Uterus (tissue), 4 donors: Measurements from ENCODE around the gene VSNL1. TPM values are rescaled to one million over a fixed set of nuclear protein-coding genes. Genes with fewer than 3 reads are reported as not detected.

Experiments
- DNase-seq, 2 donors: peaks; one replicate each; pipeline ENCODE4 v3.0.0-alpha.2; 2019 to 2020
- H3K27ac ChIP-seq, 2 donors: fragments of 200-600 bp; sonication (generic); 1 replicate in 1 of 2; 2 replicates in 1 of 2; pipeline ENCODE4 v1.5.1; 2016 to 2018
- H3K27me3 ChIP-seq, 2 donors: fragments of 200-600 bp; sonication (generic); one replicate each; pipeline ENCODE4 v1.5.1; 2018 to 2019; ENCODE audit warnings: control low read depth in 1 of 2
- H3K36me3 ChIP-seq, 2 donors: fragments of 200-600 bp; sonication (generic); one replicate each; pipeline ENCODE4 v1.5.1; 2019; ENCODE audit warnings: control low read depth in 1 of 2
- H3K4me1 ChIP-seq, 2 donors: fragments of 200-600 bp; sonication (generic); one replicate each; pipeline ENCODE4 v1.5.1; 2018 to 2019; ENCODE audit warnings: control low read depth in 1 of 2
- H3K4me3 ChIP-seq, 2 donors: fragments of 200-600 bp; sonication (generic); 1 replicate in 1 of 2; 2 replicates in 1 of 2; pipeline ENCODE4 v1.5.1; 2018 to 2019; ENCODE audit warnings: mild to moderate bottlenecking in 1 of 2
- H3K9me3 ChIP-seq, 2 donors: fragments of 200-600 bp; sonication (generic); one replicate each; pipeline ENCODE4 v1.5.1; 2019; ENCODE audit warnings: control low read depth in 1 of 2
- POLR2A ChIP-seq, 2 donors: fragments of 450-650 bp; IDR thresholded peaks; one replicate each; pipeline ENCODE4 v1.6.1; 2016; ENCODE audit warnings: antibody characterized with exemption in 2 of 2, mild to moderate bottlenecking in 1 of 2, moderate library complexity in 1 of 2
- intact Hi-C: fragments of 100-400 bp; cut with DNase I; formaldehyde crosslinking; loops from one replicate; pipeline ENCODE4 v1.15.1; 2023; ENCODE audit warnings: low total_unique reads
- total RNA-seq, 4 donors: library from RNA; depleted of rRNA in 3 of 4; stranded (reverse); fragments of >200 nt in 3 of 4; gene quantifications; one replicate each; pipeline versions ENCODE4 v1.1.0 to v1.2.4, GENCODE V29; 2014 to 2023
- TF ChIP-seq, protein P1 (sequence below), 4 experiments: fragments of 200-600 bp in 2 of 4; fragments of 450-650 bp in 2 of 4; sonication (generic) in 2 of 4; IDR thresholded peaks; one replicate each; pipeline ENCODE4 v1.5.1; 2016 to 2019; ENCODE audit warnings: antibody characterized with exemption in 4 of 4, mild to moderate bottlenecking in 2 of 4, moderate library complexity in 1 of 4
- donor health status: DM: yes; HTN: yes; CAD: no.

Gene VSNL1
- total RNA-seq, 4 donors from 2014 or later = 0.29 to 1.8 (median 0.61) TPM; not detected in 1

DNA sequence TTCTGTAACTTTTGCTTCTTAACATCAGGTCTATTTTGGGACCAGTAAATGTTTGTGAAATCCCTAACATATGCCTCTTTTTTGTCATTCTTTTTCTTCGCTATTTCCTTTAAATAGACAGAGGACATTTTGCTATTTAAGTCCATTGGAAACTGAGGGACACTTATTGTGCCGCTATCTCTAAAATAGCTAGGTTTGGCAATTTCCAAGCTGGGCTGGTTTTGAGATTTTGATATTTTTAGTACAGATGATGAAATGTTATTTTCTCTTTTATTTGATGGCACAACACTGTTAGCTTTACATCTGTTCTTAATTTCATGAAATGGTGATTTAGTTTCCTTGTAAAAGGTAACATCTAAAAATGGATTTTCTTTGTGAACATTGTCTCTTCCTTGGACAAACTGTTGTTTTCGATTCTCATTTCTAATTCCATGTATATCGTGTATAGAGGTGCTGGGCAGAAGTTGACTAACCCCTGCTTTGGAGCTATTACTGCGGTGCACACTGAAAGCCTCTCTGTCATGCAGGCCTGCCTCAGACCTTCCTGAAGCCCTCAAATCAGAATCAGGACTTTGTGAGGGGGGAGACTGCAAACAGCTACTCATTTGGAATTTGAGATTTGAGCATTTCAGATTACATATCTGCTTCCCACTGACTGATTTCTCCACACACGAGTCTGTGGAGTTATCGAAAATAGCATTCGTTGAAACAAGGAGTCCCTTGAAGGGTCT, 22.9 kb upstream of the VSNL1 start:
- H3K27ac ChIP-seq = peak overlapping the region; percentile 56 to 82
- intact Hi-C loops = no loop called here
- H3K4me1 ChIP-seq = no peaks in the 10 kb centered on the region
- no peak for DNase-seq
- no peaks in the 10 kb centered on the region for H3K27me3 ChIP-seq
- H3K36me3 ChIP-seq = no peaks in the 10 kb centered on the region
- H3K9me3 ChIP-seq = no peaks in the 10 kb centered on the region
- peak overlapping the region; percentile 28 to 44 for H3K4me3 ChIP-seq
- TF ChIP-seq, protein P1, sequence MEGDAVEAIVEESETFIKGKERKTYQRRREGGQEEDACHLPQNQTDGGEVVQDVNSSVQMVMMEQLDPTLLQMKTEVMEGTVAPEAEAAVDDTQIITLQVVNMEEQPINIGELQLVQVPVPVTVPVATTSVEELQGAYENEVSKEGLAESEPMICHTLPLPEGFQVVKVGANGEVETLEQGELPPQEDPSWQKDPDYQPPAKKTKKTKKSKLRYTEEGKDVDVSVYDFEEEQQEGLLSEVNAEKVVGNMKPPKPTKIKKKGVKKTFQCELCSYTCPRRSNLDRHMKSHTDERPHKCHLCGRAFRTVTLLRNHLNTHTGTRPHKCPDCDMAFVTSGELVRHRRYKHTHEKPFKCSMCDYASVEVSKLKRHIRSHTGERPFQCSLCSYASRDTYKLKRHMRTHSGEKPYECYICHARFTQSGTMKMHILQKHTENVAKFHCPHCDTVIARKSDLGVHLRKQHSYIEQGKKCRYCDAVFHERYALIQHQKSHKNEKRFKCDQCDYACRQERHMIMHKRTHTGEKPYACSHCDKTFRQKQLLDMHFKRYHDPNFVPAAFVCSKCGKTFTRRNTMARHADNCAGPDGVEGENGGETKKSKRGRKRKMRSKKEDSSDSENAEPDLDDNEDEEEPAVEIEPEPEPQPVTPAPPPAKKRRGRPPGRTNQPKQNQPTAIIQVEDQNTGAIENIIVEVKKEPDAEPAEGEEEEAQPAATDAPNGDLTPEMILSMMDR (IDR thresholded peaks at IDR 0.05) = no peak
- TF ChIP-seq POLR2A (IDR thresholded peaks at IDR 0.05) = no peak

DNA sequence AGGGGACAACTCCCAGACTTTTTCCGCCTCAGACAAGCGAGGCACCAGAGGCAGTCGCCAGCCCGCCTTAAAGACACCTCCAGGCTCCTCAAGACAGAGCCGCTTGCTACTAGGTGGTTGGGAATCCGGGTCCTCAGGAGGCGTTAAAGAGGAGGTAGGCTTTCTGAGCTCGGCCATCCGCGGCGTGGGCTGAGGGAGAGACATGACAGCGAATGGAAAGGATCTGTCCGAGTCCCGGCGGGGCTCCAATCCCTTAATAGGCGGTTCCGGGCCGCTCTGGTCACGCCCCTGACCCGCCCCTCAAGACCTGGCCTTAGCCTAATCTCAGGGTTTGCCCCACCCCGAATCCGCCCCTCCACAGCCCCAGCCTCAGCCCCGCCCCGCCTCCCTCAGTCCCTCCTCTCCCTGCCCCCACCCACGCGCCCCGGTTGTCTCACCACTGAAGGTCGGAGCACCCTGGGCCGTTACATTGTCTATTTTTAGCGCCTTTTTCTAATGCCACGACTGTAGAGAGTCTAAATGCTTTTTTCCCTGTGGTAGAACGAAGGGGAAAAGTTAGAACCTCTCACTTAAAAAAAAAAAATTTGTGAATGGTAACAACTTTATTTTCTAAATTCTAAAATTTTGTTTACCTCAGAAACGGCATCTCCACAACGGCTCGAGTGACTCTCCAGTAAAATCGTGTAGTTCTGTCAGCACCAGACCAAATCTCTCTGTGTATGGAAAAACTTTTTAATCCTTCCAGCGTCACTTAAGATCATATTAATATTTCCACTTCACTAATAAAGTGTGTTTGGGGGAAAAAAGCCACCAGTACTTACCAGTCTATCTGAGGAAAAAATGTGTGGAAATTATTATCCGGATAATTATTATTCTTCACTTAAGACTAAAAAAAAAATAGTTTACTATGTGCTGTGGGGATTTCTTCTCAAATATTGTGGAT, 22.0 kb upstream of the VSNL1 start, which contains the start of gene RAD51AP2:
Gene RAD51AP2 (minus strand): TSS at position 229 of the 943 bp plus-strand sequence. CDS start 25 bp downstream, at position 204.
- Histone ChIP-seq H3K36me3 (no peaks in the 10 kb centered on the region), H3K9me3 (no peaks in the 10 kb centered on the region), H3K27ac (peak within 1 kb of the TSS; percentile 74 to 82), H3K4me3 (peak within 1 kb of the TSS; percentile 28 to 44), H3K27me3 (no peaks in the 10 kb centered on the region), H3K4me1 (no peaks in the 10 kb centered on the region)
- TF ChIP-seq POLR2A (IDR thresholded peaks at IDR 0.05) = no peak
- TF ChIP-seq, protein P1 (IDR thresholded peaks at IDR 0.05) = no peak
- intact Hi-C loops = no loop called here
- peak; percentile 90 to 91 for DNase-seq

DNA sequence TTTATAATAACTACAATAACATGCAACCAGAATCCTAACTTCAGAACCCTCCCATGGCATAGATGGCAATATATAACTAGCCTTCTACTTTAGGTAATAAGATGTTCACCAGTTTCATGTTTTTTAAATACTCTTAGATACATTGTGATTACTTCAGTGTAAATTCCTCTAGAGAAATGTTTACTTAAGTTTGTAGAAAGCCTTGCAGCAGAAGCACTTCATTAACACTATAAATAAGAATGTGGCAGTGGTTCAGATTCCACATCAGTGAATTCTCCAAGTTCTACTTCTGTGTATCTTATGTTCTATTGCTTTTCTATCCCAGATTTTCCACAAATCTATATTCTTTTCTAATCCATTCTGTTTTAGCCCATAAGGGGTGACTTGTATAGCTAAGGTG, 21.0 kb upstream of the VSNL1 start:
- no peaks in the 10 kb centered on the region for H3K4me1 ChIP-seq
- no peak overlapping the region for H3K27ac ChIP-seq
- H3K9me3 ChIP-seq = no peaks in the 10 kb centered on the region
- no peaks in the 10 kb centered on the region for H3K27me3 ChIP-seq
- TF ChIP-seq, protein P1 (IDR thresholded peaks at IDR 0.05) = no peak
- TF ChIP-seq POLR2A (IDR thresholded peaks at IDR 0.05) = no peak
- no peak overlapping the region for H3K4me3 ChIP-seq
- intact Hi-C loops = no loop called here
- DNase-seq = no peak
- no peaks in the 10 kb centered on the region for H3K36me3 ChIP-seq

DNA sequence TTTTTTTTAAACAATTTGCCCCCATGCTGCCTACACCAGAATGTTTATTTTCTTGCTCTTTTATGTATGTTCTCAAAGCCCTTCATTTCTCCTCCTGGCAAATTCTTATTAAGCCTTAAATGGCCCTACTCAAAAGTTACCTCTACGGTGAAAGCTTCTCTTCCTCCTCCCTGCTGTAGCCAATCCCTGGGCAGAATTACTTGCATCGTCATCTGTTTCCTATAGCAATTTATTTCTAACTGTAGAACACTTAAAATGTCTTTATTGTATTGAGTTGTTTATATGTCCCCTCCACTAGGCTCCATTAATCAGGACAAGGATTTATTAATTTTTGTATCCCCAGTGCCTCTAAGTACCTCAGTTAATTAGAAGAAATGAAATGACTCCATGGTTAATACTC, 19.7 kb upstream of the VSNL1 start:
- H3K36me3 ChIP-seq = no peaks in the 10 kb centered on the region
- no peak overlapping the region for H3K4me3 ChIP-seq
- no peaks in the 10 kb centered on the region for H3K9me3 ChIP-seq
- DNase-seq = no peak
- TF ChIP-seq POLR2A (IDR thresholded peaks at IDR 0.05) = no peak
- TF ChIP-seq, protein P1 (IDR thresholded peaks at IDR 0.05) = no peak
- H3K4me1 ChIP-seq = no peaks in the 10 kb centered on the region
- H3K27ac ChIP-seq = no peak overlapping the region
- intact Hi-C loops = no loop called here
- no peaks in the 10 kb centered on the region for H3K27me3 ChIP-seq

DNA sequence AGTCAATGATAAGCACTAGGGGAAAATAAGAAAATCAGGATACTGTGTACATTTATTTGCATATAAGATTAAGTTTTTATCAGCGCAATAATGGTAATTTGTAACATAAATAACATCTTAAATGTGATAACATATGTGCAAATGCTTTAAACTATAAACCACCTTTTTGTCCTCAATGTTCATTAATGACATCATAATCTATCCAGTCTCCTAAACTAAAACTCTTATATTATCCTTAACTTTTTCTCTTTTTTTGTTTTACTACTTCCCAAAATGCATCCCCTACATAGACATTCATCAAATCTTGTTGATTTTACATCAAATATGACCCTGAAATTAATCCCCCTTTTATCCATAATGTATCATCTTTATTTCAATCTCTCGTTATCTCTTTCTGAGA, 18.9 kb upstream of the VSNL1 start:
- Histone ChIP-seq H3K4me1 (no peaks in the 10 kb centered on the region), H3K4me3 (no peak overlapping the region), H3K27me3 (no peaks in the 10 kb centered on the region), H3K9me3 (no peaks in the 10 kb centered on the region), H3K36me3 (no peaks in the 10 kb centered on the region), H3K27ac (no peak overlapping the region)
- no peak for DNase-seq
- intact Hi-C loops = no loop called here
- TF ChIP-seq, protein P1 (IDR thresholded peaks at IDR 0.05) = no peak
- TF ChIP-seq POLR2A (IDR thresholded peaks at IDR 0.05) = no peak
